Type B pancreatic cell (in vitro differentiated cells): ENCODE data around the gene TSPAN19. TPM values are rescaled to one million over a fixed set of nuclear protein-coding genes. Genes with fewer than 3 reads are reported as not detected.

Experiments used
- DNase-seq: peaks from one replicate; pipeline ENCODE4 v3.0.0; 2021; ENCODE audit warnings: mixed read lengths; ENCODE audit not compliant: unreplicated experiment; ENCODE audit errors: extremely low spot score
- H3K27ac Mint-ChIP-seq: 2 replicates; pipeline ENCODE4 v1.8.0; 2021; ENCODE audit warnings: mild to moderate bottlenecking, mixed read lengths
- H3K27me3 Mint-ChIP-seq: 2 replicates; pipeline ENCODE4 v1.8.0; 2021; ENCODE audit warnings: mixed read lengths
- H3K36me3 Mint-ChIP-seq: 2 replicates; pipeline ENCODE4 v1.8.0; 2021; ENCODE audit warnings: mixed read lengths
- H3K4me1 Mint-ChIP-seq: one replicate; pipeline ENCODE4 v1.8.0; 2021; ENCODE audit warnings: mixed read lengths; ENCODE audit not compliant: unreplicated experiment
- H3K4me3 Mint-ChIP-seq: 2 replicates; pipeline ENCODE4 v1.8.0; 2021; ENCODE audit warnings: mild to moderate bottlenecking, mixed read lengths
- H3K9me3 Mint-ChIP-seq: 2 replicates; pipeline ENCODE4 v1.8.0; 2021; ENCODE audit warnings: mixed read lengths
- CTCF ChIP-seq: fragments of 200-600 bp; sonication (generic); conservative IDR thresholded peaks from 2 replicates; pipeline ENCODE4 v1.5.0; 2021; ENCODE audit warnings: antibody characterized with exemption, mild to moderate bottlenecking
- total RNA-seq: library from RNA; stranded (reverse); gene quantifications from 2 replicates; pipeline ENCODE4 v1.2.1, GENCODE V29; 2021; ENCODE audit warnings: low replicate concordance

Gene TSPAN19
- total RNA-seq, 1 donor from 2014 or later, result 0.56 TPM

- H3K4me3 Mint-ChIP-seq, result no peak overlapping the region
- no peak for DNase-seq
- no peaks in the 10 kb centered on the region for H3K27me3 Mint-ChIP-seq
- H3K36me3 Mint-ChIP-seq, result no peaks in the 10 kb centered on the region
- peaks cover 8% of the 10 kb centered on the region for H3K4me1 Mint-ChIP-seq
- no peak for TF ChIP-seq CTCF
- H3K27ac Mint-ChIP-seq, result no peak overlapping the region
- no peaks in the 10 kb centered on the region for H3K9me3 Mint-ChIP-seq
Observed at GRCh38 chr12:84973026-84973425, 63.1 kb downstream of the TSPAN19 start.

GRCh38 chr12:84969226-84969625, 66.9 kb downstream of the TSPAN19 start:
- Mint-ChIP-seq H3K4me1 (peaks cover 5% of the 10 kb centered on the region), H3K27me3 (no peaks in the 10 kb centered on the region), H3K4me3 (no peak overlapping the region), H3K9me3 (no peaks in the 10 kb centered on the region), H3K27ac (no peak overlapping the region), H3K36me3 (no peaks in the 10 kb centered on the region)
- DNase-seq, result no peak
- TF ChIP-seq CTCF, result no peak

Other genes starting within 250 kb of the TSPAN19 start
- gene SLC6A15, start 123.5 kb downstream of the TSPAN19 start, total RNA-seq, result 1.4 and 14.8 TPM in 2 replicates
- 1.8 and 9.7 TPM in 2 replicates for gene LRRIQ1, start 74 bp upstream of the TSPAN19 start, total RNA-seq
- 2.4 and 7.0 TPM in 2 replicates for gene ALX1, start 243.9 kb upstream of the TSPAN19 start, total RNA-seq